HEK293T (cell line): ENCODE measurements around the gene GRID1.
A peak's percentile ranks its signal among the peaks of the same experiment; 100 is the strongest.

Experiments
- CTCF ChIA-PET: fragments of 350-600 bp; formaldehyde crosslinking; extraction: SDS; loops from one replicate; lab custom pipeline; 2021; ENCODE audit warnings: antibody characterized with exemption, inconsistent platforms; lab: Yijun Ruan, JAX
- POLR2A ChIA-PET: fragments of 350-600 bp; formaldehyde crosslinking; extraction: SDS; loops from one replicate; lab custom pipeline; 2020; ENCODE audit warnings: antibody characterized with exemption, inconsistent platforms; lab: Yijun Ruan, JAX
- DNase-seq: peaks from one replicate; pipeline ENCODE4 v3.0.0; 2012; ENCODE audit warnings: mixed read lengths; ENCODE audit errors: extremely low spot score
- ARNT ChIP-seq: fragments of 450-650 bp; IDR thresholded peaks from 2 replicates; pipeline ENCODE4 v1.6.1; 2017; ENCODE audit warnings: mild to moderate bottlenecking
- BHLHE40 ChIP-seq: fragments of 450-650 bp; IDR thresholded peaks from 2 replicates; pipeline ENCODE4 v1.6.1; 2016; ENCODE audit warnings: mild to moderate bottlenecking, moderate library complexity, borderline replicate concordance
- CTBP1 ChIP-seq: fragments of 450-650 bp; IDR thresholded peaks from 2 replicates; pipeline ENCODE4 v1.6.1; 2016; ENCODE audit warnings: borderline replicate concordance
- ELF4 ChIP-seq: fragments of 450-650 bp; IDR thresholded peaks from 2 replicates; pipeline ENCODE4 v1.6.1; 2017; ENCODE audit warnings: antibody characterized with exemption
- FOXA1 ChIP-seq: fragments of 450-650 bp; IDR thresholded peaks from 2 replicates; pipeline ENCODE4 v1.6.1; 2016; ENCODE audit warnings: mild to moderate bottlenecking
- FOXK2 ChIP-seq: fragments of 450-650 bp; IDR thresholded peaks from 2 replicates; pipeline ENCODE4 v1.6.1; 2016; ENCODE audit warnings: mild to moderate bottlenecking
- FOXM1 ChIP-seq: fragments of 450-650 bp; IDR thresholded peaks from 2 replicates; pipeline ENCODE4 v1.6.1; 2017; ENCODE audit warnings: mild to moderate bottlenecking, borderline replicate concordance
- HDGF ChIP-seq: fragments of 450-650 bp; IDR thresholded peaks from 2 replicates; pipeline ENCODE4 v1.6.1; 2017; ENCODE audit warnings: antibody characterized with exemption, borderline replicate concordance
- L3MBTL2 ChIP-seq: fragments of 450-650 bp; conservative IDR thresholded peaks from 2 replicates; pipeline ENCODE4 v1.6.1; 2016; ENCODE audit warnings: mild to moderate bottlenecking
- LEF1 ChIP-seq: fragments of 450-650 bp; IDR thresholded peaks from 2 replicates; pipeline ENCODE4 v1.6.1; 2017; ENCODE audit warnings: mild to moderate bottlenecking, borderline replicate concordance
- NFRKB ChIP-seq: fragments of 450-650 bp; IDR thresholded peaks from 2 replicates; pipeline ENCODE4 v1.6.1; 2016; ENCODE audit warnings: mild to moderate bottlenecking, moderate library complexity
- PKNOX1 ChIP-seq: fragments of 450-650 bp; IDR thresholded peaks from 2 replicates; pipeline ENCODE4 v1.6.1; 2016
- SP1 ChIP-seq: fragments of 450-650 bp; IDR thresholded peaks from 2 replicates; pipeline ENCODE4 v1.6.1; 2017
- SUZ12 ChIP-seq: fragments of 450-650 bp; IDR thresholded peaks from 2 replicates; pipeline ENCODE4 v1.6.1; 2016; ENCODE audit warnings: mild to moderate bottlenecking
- TARDBP ChIP-seq: fragments of 450-650 bp; IDR thresholded peaks from 2 replicates; pipeline ENCODE4 v1.6.1; 2016
- ZNF384 ChIP-seq: fragments of 450-650 bp; IDR thresholded peaks from 2 replicates; pipeline ENCODE4 v1.6.1; 2016

Gene GRID1

GRCh38 chr10:86117051-86117450, 249.5 kb downstream of the GRID1 start:
- DNase-seq: no peak
- ChIA-PET CTCF (no interaction called here), POLR2A (no interaction called here)

GRCh38 chr10:86113983-86114382, 252.6 kb downstream of the GRID1 start:
- ChIA-PET CTCF (no interaction called here), POLR2A (no interaction called here)
- DNase-seq: no peak
- TF ChIP-seq LEF1: no peak
- TF ChIP-seq L3MBTL2: no peak
- TF ChIP-seq SUZ12: no peak
- no peak for TF ChIP-seq FOXK2
- TF ChIP-seq PKNOX1: no peak
- no peak for TF ChIP-seq BHLHE40
- TF ChIP-seq NFRKB: no peak
- TF ChIP-seq TARDBP: no peak
- no peak for TF ChIP-seq ARNT
- no peak for TF ChIP-seq FOXA1
- TF ChIP-seq CTBP1: no peak

More at GRCh38 chr10:86117051-86117450, 249.5 kb downstream of the GRID1 start:
- TF ChIP-seq TARDBP: no peak
- TF ChIP-seq CTBP1: no peak
- TF ChIP-seq ARNT: no peak
- TF ChIP-seq BHLHE40: no peak
- TF ChIP-seq SP1: no peak
- TF ChIP-seq L3MBTL2: no peak
- no peak for TF ChIP-seq HDGF
- no peak for TF ChIP-seq NFRKB

GRCh38 chr10:86113501-86113900, 253.1 kb downstream of the GRID1 start:
- TF ChIP-seq ZNF384: no peak
- TF ChIP-seq L3MBTL2: no peak
- TF ChIP-seq ELF4: no peak
- no peak for TF ChIP-seq LEF1
- DNase-seq: no peak
- POLR2A ChIA-PET: no interaction called here
- CTCF ChIA-PET: no interaction called here

- TF ChIP-seq HDGF: no peak
- TF ChIP-seq CTBP1: no peak
- TF ChIP-seq ELF4: no peak
- TF ChIP-seq FOXM1: no peak
- TF ChIP-seq SP1: no peak
- no peak for TF ChIP-seq ARNT
- TF ChIP-seq FOXA1: no peak
- TF ChIP-seq ZNF384: no peak
- no peak for TF ChIP-seq FOXK2
- TF ChIP-seq NFRKB: no peak
- no peak for TF ChIP-seq TARDBP
- TF ChIP-seq PKNOX1: no peak
- TF ChIP-seq L3MBTL2: no peak
- CTCF ChIA-PET: no interaction called here
- POLR2A ChIA-PET: no interaction called here
- no peak for DNase-seq
Measured at GRCh38 chr10:86113044-86113443, 253.6 kb downstream of the GRID1 start.

- no peak for DNase-seq
- no peak for TF ChIP-seq CTBP1
- no peak for TF ChIP-seq SUZ12
- TF ChIP-seq FOXK2: no peak
- CTCF ChIA-PET: no interaction called here
- POLR2A ChIA-PET: no interaction called here
Measured at GRCh38 chr10:86111902-86112545, 254.6 kb downstream of the GRID1 start.

GRCh38 chr10:86110156-86110786, 256.3 kb downstream of the GRID1 start:
- no peak for TF ChIP-seq FOXA1
- no peak for TF ChIP-seq NFRKB
- no peak for TF ChIP-seq LEF1
- DNase-seq: peak; percentile 42
- POLR2A ChIA-PET: no interaction called here
- CTCF ChIA-PET: no interaction called here

GRCh38 chr10:86109421-86109820, 257.2 kb downstream of the GRID1 start:
- TF ChIP-seq ZNF384: no peak
- no peak for TF ChIP-seq LEF1
- TF ChIP-seq PKNOX1: no peak
- no peak for TF ChIP-seq FOXK2
- no peak for TF ChIP-seq SP1
- TF ChIP-seq TARDBP: no peak
- TF ChIP-seq SUZ12: no peak
- TF ChIP-seq ELF4: no peak
- no peak for TF ChIP-seq ARNT
- TF ChIP-seq L3MBTL2: no peak
- no peak for TF ChIP-seq FOXM1
- TF ChIP-seq HDGF: no peak
- TF ChIP-seq BHLHE40: no peak
- ChIA-PET CTCF (no interaction called here), POLR2A (no interaction called here)
- DNase-seq: no peak
